ENCODE measurements around the gene ABHD2.

ABHD2 gene

GRCh38 chr15:89194608-89195007, 106.4 kb downstream of the ABHD2 start:
- DNase-seq (ENCODE audit: low spot score): no peak
- no peak for TF ChIP-seq CTCF (IDR thresholded peaks at IDR 0.05; ENCODE audit: extremely low read depth, insufficient read depth, missing control alignments)
- in situ Hi-C loops (cut with MboI; ENCODE audit: low pct_unique_long_range_greater_than_20kb, low sequenced_read_pairs, unreplicated experiment): loop anchor here (25.0 kb wide), 1 partner anchor 282 kb away; the partner anchor contains the start of gene MFGE8

- DNase-seq (ENCODE audit: low spot score): no peak
Observed at GRCh38 chr15:89195836-89196235, 107.6 kb downstream of the ABHD2 start.

GRCh38 chr15:89196241-89196640, 108.0 kb downstream of the ABHD2 start:
- TF ChIP-seq CTCF (IDR thresholded peaks at IDR 0.05; ENCODE audit: extremely low read depth, insufficient read depth, missing control alignments): no peak
- DNase-seq (ENCODE audit: low spot score): no peak
- in situ Hi-C loops (cut with MboI; ENCODE audit: low pct_unique_long_range_greater_than_20kb, low sequenced_read_pairs, unreplicated experiment): loop anchor here (25.0 kb wide), 1 partner anchor 284 kb away; the partner anchor contains the start of gene MFGE8

More at GRCh38 chr15:89195836-89196235, 107.6 kb downstream of the ABHD2 start:
- in situ Hi-C loops (cut with MboI; ENCODE audit: low pct_unique_long_range_greater_than_20kb, low sequenced_read_pairs, unreplicated experiment): loop anchor here (25.0 kb wide), 1 partner anchor 284 kb away; the partner anchor contains the start of gene MFGE8
- TF ChIP-seq CTCF (IDR thresholded peaks at IDR 0.05; ENCODE audit: extremely low read depth, insufficient read depth, missing control alignments): no peak

- in situ Hi-C loops (cut with MboI; ENCODE audit: low pct_unique_long_range_greater_than_20kb, low sequenced_read_pairs, unreplicated experiment): loop anchor here (25.0 kb wide), 1 partner anchor 285 kb away; the partner anchor contains the start of gene MFGE8
- no peak for DNase-seq (ENCODE audit: low spot score)
- TF ChIP-seq CTCF (IDR thresholded peaks at IDR 0.05; ENCODE audit: extremely low read depth, insufficient read depth, missing control alignments): no peak
Observed at GRCh38 chr15:89196994-89197393, 108.7 kb downstream of the ABHD2 start.

GRCh38 chr15:89197503-89197971, 109.3 kb downstream of the ABHD2 start:
- TF ChIP-seq CTCF (IDR thresholded peaks at IDR 0.05; ENCODE audit: extremely low read depth, insufficient read depth, missing control alignments): no peak
- DNase-seq (ENCODE audit: low spot score): no peak
- in situ Hi-C loops (cut with MboI; ENCODE audit: low pct_unique_long_range_greater_than_20kb, low sequenced_read_pairs, unreplicated experiment): loop anchor here (25.0 kb wide), 1 partner anchor 285 kb away; the partner anchor contains the start of gene MFGE8

GRCh38 chr15:89198196-89198595, 109.9 kb downstream of the ABHD2 start:
- in situ Hi-C loops (cut with MboI; ENCODE audit: low pct_unique_long_range_greater_than_20kb, low sequenced_read_pairs, unreplicated experiment): loop anchor here (25.0 kb wide), 1 partner anchor 286 kb away; the partner anchor contains the start of gene MFGE8
- TF ChIP-seq CTCF (IDR thresholded peaks at IDR 0.05; ENCODE audit: extremely low read depth, insufficient read depth, missing control alignments): no peak

More at GRCh38 chr15:89198196-89198595, 109.9 kb downstream of the ABHD2 start:
- no peak for DNase-seq (ENCODE audit: low spot score)

Measured in GM13977 (cell line).